Measurements from ENCODE around the gene TENM4. TPM values are rescaled to one million over a fixed set of nuclear protein-coding genes. Genes with fewer than 3 reads are reported as not detected.

Gene TENM4
- total RNA-seq, 4 donors from 2014 or later = 1.1 to 2.7 (median 2.0) TPM

- TF ChIP-seq POLR2A (IDR thresholded peaks at IDR 0.05) (no peak), CTCF (IDR thresholded peaks at IDR 0.05) (no peak)
- no peak overlapping the region for H3K27ac ChIP-seq
These were observed 643.9 kb downstream of the TENM4 start for GRCh38 chr11:78796956-78797355.

GRCh38 chr11:78795621-78796261 is 645.1 kb downstream of the TENM4 start:
- Histone ChIP-seq H3K4me3 (no peak overlapping the region), H3K9me3 (no peaks in the 10 kb centered on the region), H3K27me3 (no peaks in the 10 kb centered on the region), H3K4me1 (peaks cover 0 to 12% (median 0%) of the 10 kb centered on the region in 4 donors), H3K27ac (no peak overlapping the region), H3K36me3 (no peaks in the 10 kb centered on the region)
- no peak for DNase-seq
- no peak for TF ChIP-seq POLR2A (IDR thresholded peaks at IDR 0.05)
- TF ChIP-seq CTCF (IDR thresholded peaks at IDR 0.05) = no peak

More at GRCh38 chr11:78796956-78797355, 643.9 kb downstream of the TENM4 start:
- Histone ChIP-seq H3K4me1 (peaks cover 0 to 24% (median 0%) of the 10 kb centered on the region in 4 donors), H3K36me3 (no peaks in the 10 kb centered on the region), H3K4me3 (no peak overlapping the region), H3K9me3 (no peaks in the 10 kb centered on the region), H3K27me3 (no peaks in the 10 kb centered on the region)
- no peak for DNase-seq

- no peak overlapping the region for H3K27ac ChIP-seq
- H3K36me3 ChIP-seq = no peaks in the 10 kb centered on the region
- no peaks in the 10 kb centered on the region for H3K9me3 ChIP-seq
- no peak overlapping the region for H3K4me3 ChIP-seq
- no peak for DNase-seq
- TF ChIP-seq CTCF (IDR thresholded peaks at IDR 0.05) = no peak
- TF ChIP-seq POLR2A (IDR thresholded peaks at IDR 0.05) = no peak
- no peaks in the 10 kb centered on the region for H3K27me3 ChIP-seq
- no peaks in the 10 kb centered on the region for H3K4me1 ChIP-seq
These were observed 648.9 kb downstream of the TENM4 start for GRCh38 chr11:78791964-78792363.

- DNase-seq = no peak
- no peak overlapping the region for H3K27ac ChIP-seq
- TF ChIP-seq POLR2A (IDR thresholded peaks at IDR 0.05) = no peak
- no peak overlapping the region for H3K4me3 ChIP-seq
- H3K27me3 ChIP-seq = no peaks in the 10 kb centered on the region
- no peaks in the 10 kb centered on the region for H3K36me3 ChIP-seq
- H3K4me1 ChIP-seq = no peaks in the 10 kb centered on the region
- H3K9me3 ChIP-seq = no peaks in the 10 kb centered on the region
These were observed 649.6 kb downstream of the TENM4 start for GRCh38 chr11:78791254-78791653.

GRCh38 chr11:78790784-78791183 is 650.0 kb downstream of the TENM4 start:
- H3K27ac ChIP-seq = no peak overlapping the region
- no peaks in the 10 kb centered on the region for H3K9me3 ChIP-seq
- TF ChIP-seq POLR2A (IDR thresholded peaks at IDR 0.05) (no peak), CTCF (IDR thresholded peaks at IDR 0.05) (no peak)
- H3K4me3 ChIP-seq = no peak overlapping the region
- H3K36me3 ChIP-seq = no peaks in the 10 kb centered on the region
- DNase-seq = no peak
- no peaks in the 10 kb centered on the region for H3K27me3 ChIP-seq
- no peaks in the 10 kb centered on the region for H3K4me1 ChIP-seq

- H3K4me3 ChIP-seq = no peak overlapping the region
- no peak overlapping the region for H3K27ac ChIP-seq
- no peak for DNase-seq
- no peaks in the 10 kb centered on the region for H3K4me1 ChIP-seq
- no peaks in the 10 kb centered on the region for H3K9me3 ChIP-seq
- no peak for TF ChIP-seq CTCF (IDR thresholded peaks at IDR 0.05)
- no peak for TF ChIP-seq POLR2A (IDR thresholded peaks at IDR 0.05)
- no peaks in the 10 kb centered on the region for H3K27me3 ChIP-seq
- H3K36me3 ChIP-seq = no peaks in the 10 kb centered on the region
These were observed 651.5 kb downstream of the TENM4 start for GRCh38 chr11:78789375-78789774.

Data from Peyer's patch (tissue), 4 donors.